C4-2B (cell line): Measurements from ENCODE around the gene XPR1.

Experiments used
- CTCF ChIP-seq: fragments of 450-650 bp; conservative IDR thresholded peaks from 2 replicates; pipeline ENCODE4 v1.5.1; 2017; ENCODE audit warnings: mild to moderate bottlenecking
- ZFX ChIP-seq: fragments of 450-650 bp; IDR thresholded peaks from 2 replicates; pipeline ENCODE4 v1.6.1; 2017

GRCh38 chr1:180674603-180675530 is 43.0 kb downstream of the XPR1 start:
- TF ChIP-seq CTCF (no peak), ZFX (no peak)
